Mesothelial cell of epicardium (in vitro differentiated cells): Measurements from ENCODE around the gene RPRML. TPM values are rescaled to one million over a fixed set of nuclear protein-coding genes. Genes with fewer than 3 reads are reported as not detected.

Experiments
- DNase-seq, 2 experiments: peaks; one replicate each; pipeline ENCODE4 v3.0.0; 2021; ENCODE audit warnings: low spot score in 2 of 2; ENCODE audit not compliant: unreplicated experiment in 2 of 2
- H3K27ac Mint-ChIP-seq: 2 replicates; pipeline ENCODE4 v1.8.0; 2021; ENCODE audit warnings: mixed read lengths
- H3K27me3 Mint-ChIP-seq: 2 replicates; pipeline ENCODE4 v1.8.0; 2021; ENCODE audit warnings: low read depth, mixed read lengths
- H3K36me3 Mint-ChIP-seq: 2 replicates; pipeline ENCODE4 v1.8.0; 2021; ENCODE audit warnings: mixed read lengths
- H3K4me1 Mint-ChIP-seq: 2 replicates; pipeline ENCODE4 v1.8.0; 2021; ENCODE audit warnings: mixed read lengths
- H3K4me3 Mint-ChIP-seq: 2 replicates; pipeline ENCODE4 v1.8.0; 2021; ENCODE audit warnings: mild to moderate bottlenecking, moderate library complexity, mixed read lengths
- H3K9me3 Mint-ChIP-seq: 2 replicates; pipeline ENCODE4 v1.8.0; 2021; ENCODE audit warnings: mixed read lengths
- microRNA-seq: library from miRNA; unstranded; fragments of <30 nt; microRNA quantifications from one replicate; pipeline ENCODE4 v1.2.0, GENCODE V29; 2021; ENCODE audit warnings: inconsistent platforms, mixed read lengths
- total RNA-seq: library from RNA; stranded (reverse); gene quantifications from 3 replicates; pipeline ENCODE4 v1.2.1, GENCODE V29; 2021
- TF ChIP-seq, protein P1 (sequence below): fragments of 200-600 bp; sonication (generic); IDR thresholded peaks from one replicate; pipeline ENCODE4 v1.5.0; 2021; ENCODE audit warnings: antibody characterized with exemption; ENCODE audit not compliant: unreplicated experiment

The RPRML gene
- total RNA-seq, 1 donor from 2014 or later: not detected

DNA sequence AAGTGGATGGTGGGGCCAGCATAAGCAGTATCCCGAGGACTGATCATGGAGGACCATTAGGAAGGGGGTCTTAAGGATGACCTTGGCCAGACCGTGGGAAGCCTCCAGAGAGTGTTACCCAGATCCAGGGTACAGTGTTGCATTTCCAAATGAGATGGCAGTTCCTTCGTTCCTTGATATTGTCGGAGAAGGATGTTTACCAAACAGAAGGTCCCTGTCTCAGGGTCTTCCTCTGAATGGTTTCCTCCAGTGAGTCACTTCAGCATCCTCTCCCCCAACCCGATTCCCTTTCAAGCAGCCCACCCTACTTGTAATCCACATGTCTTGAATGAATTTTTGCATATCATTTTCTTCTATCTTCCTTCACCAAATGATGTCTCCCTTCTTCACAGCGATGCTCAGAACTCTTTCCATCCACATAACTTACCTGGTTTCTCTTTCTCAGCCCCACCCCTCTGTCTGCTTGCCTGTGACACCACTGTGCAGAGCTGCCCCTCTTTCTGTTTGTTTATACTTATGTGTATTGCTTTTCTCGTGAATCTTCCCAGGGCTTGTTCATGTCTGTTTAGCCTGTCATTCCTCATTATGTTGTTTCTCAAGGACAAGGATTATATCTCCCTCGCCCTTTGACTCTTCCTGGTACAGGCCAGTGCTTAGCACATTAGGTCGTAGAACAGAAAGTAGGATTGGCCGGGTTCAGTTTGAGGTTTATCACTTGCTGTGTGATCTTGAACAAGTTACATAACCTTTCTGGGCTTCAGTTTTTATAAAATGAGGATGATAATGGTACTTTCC, 50.4 kb downstream of the RPRML start:
- TF ChIP-seq, protein P1, sequence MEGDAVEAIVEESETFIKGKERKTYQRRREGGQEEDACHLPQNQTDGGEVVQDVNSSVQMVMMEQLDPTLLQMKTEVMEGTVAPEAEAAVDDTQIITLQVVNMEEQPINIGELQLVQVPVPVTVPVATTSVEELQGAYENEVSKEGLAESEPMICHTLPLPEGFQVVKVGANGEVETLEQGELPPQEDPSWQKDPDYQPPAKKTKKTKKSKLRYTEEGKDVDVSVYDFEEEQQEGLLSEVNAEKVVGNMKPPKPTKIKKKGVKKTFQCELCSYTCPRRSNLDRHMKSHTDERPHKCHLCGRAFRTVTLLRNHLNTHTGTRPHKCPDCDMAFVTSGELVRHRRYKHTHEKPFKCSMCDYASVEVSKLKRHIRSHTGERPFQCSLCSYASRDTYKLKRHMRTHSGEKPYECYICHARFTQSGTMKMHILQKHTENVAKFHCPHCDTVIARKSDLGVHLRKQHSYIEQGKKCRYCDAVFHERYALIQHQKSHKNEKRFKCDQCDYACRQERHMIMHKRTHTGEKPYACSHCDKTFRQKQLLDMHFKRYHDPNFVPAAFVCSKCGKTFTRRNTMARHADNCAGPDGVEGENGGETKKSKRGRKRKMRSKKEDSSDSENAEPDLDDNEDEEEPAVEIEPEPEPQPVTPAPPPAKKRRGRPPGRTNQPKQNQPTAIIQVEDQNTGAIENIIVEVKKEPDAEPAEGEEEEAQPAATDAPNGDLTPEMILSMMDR: no peak
- peaks cover 64% of the 10 kb centered on the region for H3K4me1 Mint-ChIP-seq
- no peaks in the 10 kb centered on the region for H3K27me3 Mint-ChIP-seq
- peaks cover 24% of the 10 kb centered on the region for H3K36me3 Mint-ChIP-seq
- no peak overlapping the region for H3K4me3 Mint-ChIP-seq
- no peaks in the 10 kb centered on the region for H3K9me3 Mint-ChIP-seq
- DNase-seq: no peak
- H3K27ac Mint-ChIP-seq: peak overlapping the region; percentile 98

Small RNA genes within 50 kb of the gene (microRNA-seq; reads per million reads assigned to microRNA genes)
- gene MIR5089: not detected

Other genes starting within 250 kb of the RPRML start
- 64.2 to 66.4 TPM (median 65.7 TPM) in 3 replicates for gene WNT3, start 160.6 kb downstream of the RPRML start, total RNA-seq
- 1.2 to 2.0 TPM (median 1.6 TPM) in 3 replicates for gene WNT9B, start 127.7 kb downstream of the RPRML start, total RNA-seq
- 87.3 to 90.9 TPM (median 88.4 TPM) in 3 replicates for gene GOSR2, start 56.1 kb downstream of the RPRML start, total RNA-seq
- gene CDC27, start 210.0 kb upstream of the RPRML start, total RNA-seq: 91.4 to 94.2 TPM (median 92.8 TPM) in 3 replicates
- 1.0 to 1.6 TPM (median 1.1 TPM) in 3 replicates for gene MYL4, start 230.1 kb upstream of the RPRML start, total RNA-seq